GM23248 (cell line): ENCODE data around the gene SETBP1.

Experiments used
- EZH2 ChIP-seq: fragments of 200-600 bp; sonication (generic); IDR thresholded peaks from 2 replicates; pipeline ENCODE4 v1.6.1; 2018; ENCODE audit warnings: antibody characterized with exemption, mild to moderate bottlenecking; ENCODE audit not compliant: insufficient read depth, poor library complexity, severe bottlenecking
- EZH2phosphoT487 ChIP-seq: fragments of 200-600 bp; sonication (generic); IDR thresholded peaks from 2 replicates; pipeline ENCODE4 v1.6.1; 2018; ENCODE audit warnings: antibody characterized with exemption, moderate library complexity, mild to moderate bottlenecking, low read depth; ENCODE audit not compliant: insufficient read depth

DNA sequence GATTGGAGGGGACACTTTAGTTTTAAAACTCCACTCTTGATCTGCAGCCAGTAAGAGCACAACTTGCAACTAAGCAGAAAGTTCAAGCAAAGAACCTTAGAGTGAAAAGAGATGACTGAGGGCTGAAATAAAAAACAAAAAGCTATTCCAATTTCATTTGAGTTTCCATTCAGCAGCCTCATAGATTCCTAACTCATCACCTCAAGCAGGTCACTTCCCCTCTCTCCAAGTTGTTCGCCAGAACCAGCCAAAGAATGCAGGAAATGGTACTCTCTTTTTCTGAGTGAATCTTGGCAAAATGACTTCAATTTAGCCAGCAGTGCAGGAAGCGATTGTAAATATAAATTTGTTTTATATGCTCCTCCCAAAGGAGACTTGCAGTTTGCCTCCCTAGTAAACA, 213.3 kb downstream of the SETBP1 start:
- TF ChIP-seq EZH2 (no peak), EZH2phosphoT487 (no peak)
